NCI-H1930 (cell line): ENCODE data around the gene SBSN.
A peak's percentile ranks its signal among the peaks of the same experiment; 100 is the strongest.

Source experiments
- DNase-seq, 2 experiments: peaks; one replicate each; lab custom pipeline; 2025; lab: John Stamatoyannopoulos, UW

The SBSN gene

DNA sequence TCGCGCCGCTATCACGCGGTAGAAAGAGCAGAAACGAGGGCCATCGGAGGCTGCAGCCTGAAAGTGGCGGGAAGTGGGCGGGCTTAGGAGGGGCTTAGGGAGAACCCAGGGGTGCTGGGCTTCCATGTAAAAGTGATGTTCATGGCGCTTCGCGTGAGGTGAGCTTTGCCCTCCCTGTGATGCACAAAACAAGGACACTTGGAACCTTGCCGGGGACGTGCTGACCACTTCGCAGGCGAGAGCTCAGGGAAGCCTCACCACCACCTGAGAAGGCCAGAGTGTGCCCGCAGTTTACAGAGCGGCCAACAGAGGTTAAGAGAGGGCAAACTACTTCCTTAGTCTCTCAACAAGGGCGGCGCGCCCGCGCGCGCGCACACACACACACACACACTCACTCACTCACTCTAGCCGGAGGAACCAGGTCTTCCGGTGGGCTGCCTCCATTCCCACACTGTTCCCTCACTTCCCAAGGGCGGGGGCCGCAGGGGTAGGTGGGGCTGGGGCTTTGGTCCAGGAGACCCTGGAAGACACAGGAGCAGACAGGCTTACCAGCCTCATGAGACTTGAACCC is 5.8 kb upstream of the SBSN start:
- DNase-seq, result no peak

DNA sequence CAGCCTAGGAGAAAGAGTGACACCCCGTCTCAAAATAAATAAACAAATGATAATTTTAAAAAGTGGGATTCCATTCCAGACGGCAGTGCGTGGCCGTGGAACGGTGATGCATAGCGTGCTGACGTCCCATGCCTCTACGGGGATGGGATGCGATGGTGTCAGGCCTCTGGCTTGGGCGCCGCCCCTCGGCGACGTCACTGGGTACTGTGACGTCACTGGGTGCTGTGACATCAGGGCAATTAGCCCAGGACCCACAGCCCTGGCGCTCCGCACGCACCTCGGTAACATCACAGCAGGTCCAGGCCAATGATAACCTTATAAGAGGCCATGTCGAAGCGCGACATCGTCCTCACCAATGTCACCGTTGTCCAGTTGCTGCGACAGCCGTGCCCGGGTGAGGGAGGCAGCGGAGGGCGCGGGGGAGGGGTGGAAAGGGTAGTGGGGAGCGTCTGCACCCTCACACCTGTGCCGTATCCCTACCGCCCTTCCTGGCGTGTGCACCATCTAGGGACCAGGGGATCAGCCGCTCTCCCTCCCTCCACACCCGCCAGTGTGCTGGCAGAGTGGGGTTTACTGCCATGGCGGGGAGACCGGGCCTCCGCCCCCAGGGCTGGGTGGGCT is 5.2 kb upstream of the SBSN start, which contains the start of gene GAPDHS:
Gene GAPDHS (plus strand): TSS at position 256 of the 621 bp plus-strand sequence. CDS start 72 bp downstream, at position 328.
- DNase-seq, result no peak

DNA sequence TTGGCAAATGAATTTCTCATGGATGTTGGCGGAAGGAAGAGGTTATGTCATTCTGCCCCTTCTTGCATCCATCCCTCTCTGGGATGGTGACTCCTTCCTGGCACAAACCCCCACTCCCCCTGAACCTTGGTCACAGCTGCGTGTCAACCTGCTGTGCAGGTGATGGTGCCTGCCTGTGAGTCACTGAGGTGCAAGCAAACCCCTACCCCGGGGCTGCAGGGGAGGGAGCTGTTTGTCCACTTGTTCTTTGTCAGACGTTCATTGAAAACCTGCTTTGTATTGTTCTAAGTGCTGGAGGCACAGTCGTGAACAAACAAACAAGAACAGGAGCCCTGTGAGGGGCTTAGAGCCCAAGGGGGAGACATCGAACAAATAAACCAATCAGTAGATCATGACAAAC is 3.2 kb upstream of the SBSN start:
- no peak for DNase-seq

DNA sequence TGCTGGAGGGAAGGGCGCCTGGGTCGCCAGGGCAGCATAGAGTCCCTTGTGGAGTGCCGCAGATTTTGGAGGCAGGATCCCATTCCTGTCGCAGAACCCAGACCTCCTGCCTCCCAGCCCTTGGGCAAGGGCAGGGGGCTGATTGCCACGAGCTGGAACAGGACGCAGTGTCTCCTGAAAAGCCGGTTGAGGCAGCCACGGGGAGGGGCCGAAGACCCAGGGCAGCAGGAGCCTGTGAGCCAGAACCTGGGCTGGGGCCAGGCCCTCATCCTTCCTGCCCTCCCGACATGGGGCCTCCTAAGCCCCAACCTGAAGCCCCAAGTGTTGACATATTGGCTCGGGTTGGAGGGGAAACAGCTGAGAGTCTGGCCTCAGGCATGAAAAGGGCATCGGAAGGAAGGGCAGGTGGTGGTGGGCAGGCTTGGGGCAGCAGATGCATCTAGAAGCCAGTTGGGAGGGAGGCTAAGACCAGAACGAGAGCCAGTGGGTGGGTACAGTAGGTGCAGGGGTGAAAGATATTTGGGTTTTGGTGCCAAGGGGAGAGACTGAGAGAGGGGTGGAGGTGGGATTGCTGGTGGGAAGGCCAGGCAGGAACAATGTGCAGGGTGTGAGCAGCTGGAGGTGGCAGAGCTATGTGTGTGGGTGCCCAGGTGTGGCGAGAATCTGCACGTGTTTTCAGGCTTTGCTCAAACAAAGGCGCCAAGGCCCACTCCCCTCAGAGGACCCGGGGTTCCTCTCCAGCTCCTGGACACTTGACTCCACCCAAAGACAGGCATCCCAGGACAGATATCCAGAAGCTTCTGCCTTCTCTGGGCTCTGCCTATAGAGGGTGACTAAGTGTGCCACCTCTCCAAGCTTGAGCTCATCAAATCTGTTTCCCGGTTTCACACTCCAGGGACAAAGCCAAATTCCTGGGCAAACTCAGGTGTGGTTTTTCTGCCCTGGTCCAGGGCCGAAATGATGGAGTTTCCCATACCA is 1.4 kb upstream of the SBSN start:
- no peak for DNase-seq

DNA sequence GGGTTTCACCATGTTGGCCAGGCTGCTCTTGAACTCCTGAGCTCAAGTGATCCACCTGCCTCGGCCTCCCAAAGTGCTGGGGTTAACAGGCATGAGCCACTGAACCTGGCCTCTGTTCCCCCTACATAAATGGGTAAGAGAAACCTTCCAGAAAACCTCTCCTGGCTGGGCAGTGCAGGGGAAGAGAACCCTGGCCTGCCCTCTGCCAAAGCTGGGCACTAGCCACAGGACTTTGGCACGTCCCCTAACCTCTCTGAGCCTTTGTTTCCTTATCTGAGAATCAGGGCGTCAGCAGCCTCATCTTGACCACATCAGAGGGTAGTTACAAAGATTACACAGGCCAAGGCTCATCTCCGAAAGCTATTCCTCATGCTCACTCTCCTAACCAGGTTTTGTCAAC is 2.2 kb downstream of the SBSN start:
- DNase-seq, result no peak

DNA sequence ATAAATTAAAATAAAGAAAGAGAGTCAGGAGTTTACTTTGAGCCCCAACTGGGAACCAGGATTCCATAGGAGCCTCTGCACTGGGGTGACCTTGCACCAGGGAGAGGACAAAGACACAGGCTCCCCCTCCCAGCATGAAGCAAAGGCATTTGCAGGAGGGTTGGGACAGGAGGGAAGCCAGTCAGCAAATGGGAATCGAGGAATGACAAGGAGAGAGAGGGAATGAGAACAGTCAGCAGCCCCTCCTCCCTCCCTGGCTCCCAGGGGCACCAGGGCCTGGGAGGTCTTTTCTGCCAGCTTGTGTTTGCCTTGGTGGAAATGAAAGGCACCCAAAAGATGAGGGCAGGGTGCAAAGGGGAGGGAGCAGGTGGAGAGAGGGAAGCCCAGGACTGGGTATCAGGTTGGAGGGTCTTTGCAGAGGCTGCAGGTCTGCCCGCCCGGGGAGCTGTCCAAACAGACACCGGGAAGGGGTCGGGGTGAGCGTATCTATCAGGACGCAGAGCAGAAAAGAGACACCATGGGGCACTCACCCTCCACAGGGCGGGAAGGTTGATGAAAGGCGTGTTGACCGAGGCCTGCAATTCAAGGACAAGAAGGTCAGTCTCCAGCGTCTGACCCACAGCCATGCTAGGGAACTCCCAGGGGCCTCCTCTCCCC is 3.8 kb downstream of the SBSN start:
- DNase-seq, result no peak

DNA sequence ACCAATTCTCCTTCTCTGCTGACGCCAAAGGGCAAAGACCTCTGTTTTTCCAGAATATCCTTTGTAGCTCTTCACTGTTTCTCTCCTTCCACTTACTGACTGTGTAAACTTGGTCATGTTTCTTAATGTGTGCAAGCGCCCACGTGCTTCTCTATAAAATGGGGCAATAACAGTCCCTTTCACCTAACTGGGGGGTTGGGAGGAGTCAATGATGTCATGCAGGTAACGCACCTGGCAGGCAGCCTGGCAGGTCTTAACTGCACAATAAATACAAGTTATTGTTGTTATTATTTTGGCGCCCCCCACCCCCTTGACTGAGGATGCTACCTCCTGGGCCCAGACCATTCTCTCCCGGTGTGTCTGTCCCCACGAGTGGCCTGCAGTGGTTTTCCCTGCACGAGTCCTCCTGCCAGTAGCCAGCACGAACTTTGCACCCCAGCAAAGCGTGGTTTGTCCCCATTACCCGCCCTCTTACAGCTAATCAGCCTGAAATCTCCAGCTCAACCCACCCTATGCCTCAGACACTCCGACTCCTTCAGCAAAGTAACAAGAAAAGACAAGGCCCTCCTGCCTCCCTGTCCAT is 5.3 kb downstream of the SBSN start:
- DNase-seq, result no peak

DNA sequence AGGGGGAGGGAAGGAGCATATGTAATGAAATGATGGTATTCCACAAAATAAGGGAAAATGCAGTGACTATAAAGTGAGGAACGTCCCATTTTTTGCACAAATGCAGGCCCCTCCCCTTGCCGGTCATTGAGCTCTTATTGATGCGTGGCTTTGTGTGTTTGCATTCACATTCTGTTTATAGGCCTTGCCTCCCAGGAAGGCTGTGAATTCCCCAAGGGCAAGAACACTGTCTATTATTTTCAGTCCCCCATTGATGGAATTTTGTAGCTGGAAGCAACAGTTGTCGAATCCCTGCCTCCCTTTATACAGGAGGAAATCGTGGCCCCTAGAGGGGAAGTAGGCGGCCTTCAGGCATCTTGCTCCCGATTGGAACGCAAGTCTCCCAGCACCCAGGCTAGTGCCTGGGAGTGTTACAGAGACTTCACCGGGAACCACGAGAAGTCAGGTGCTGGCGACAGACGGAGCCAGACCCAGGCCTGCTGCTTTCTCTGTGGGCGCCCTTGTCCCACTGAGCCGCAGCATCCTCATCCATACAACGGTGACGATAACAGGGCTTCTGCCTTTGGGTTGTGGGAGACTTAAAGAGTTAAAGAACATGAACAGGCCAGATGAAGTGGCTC is 6.9 kb downstream of the SBSN start:
- no peak for DNase-seq

DNA sequence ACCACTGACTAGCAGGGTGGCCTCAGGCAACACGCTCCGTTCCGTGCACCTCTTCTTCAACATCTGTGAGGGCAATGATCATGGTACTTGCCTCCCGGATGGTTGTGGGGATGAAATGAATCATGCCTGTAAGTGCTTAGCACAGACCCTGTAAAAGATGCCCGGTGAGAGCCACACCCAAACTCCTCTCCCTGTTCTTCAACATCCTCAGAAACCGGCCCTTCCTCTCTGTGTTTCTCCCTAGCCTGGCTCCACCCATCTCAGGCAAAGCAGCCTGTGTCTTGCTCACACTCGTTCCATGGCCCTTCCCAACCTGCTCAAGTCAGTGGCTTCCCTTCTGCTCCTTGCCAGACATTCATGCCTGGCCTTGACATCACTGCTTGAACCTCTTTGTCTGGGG is 8.8 kb downstream of the SBSN start:
- DNase-seq, result no peak

DNA sequence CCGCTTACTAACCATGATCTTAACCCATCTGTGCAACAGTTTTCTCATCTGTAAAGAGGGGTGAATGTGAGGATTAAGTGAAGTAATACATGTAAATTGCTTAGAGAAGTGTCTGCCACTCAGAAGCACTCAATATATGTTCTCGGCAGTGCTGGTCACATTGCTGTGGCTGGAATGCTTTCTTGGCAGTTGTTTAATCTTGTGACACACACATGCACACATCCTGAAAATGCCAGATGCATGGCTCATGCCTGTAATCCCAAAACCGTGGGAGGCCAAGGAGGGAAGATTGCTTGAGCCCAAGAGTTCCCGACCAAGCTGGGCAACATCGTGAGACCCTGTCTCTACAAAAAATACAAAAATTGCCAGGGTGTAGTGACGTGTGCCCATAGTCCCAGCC is 9.8 kb downstream of the SBSN start:
- DNase-seq, result no peak

DNA sequence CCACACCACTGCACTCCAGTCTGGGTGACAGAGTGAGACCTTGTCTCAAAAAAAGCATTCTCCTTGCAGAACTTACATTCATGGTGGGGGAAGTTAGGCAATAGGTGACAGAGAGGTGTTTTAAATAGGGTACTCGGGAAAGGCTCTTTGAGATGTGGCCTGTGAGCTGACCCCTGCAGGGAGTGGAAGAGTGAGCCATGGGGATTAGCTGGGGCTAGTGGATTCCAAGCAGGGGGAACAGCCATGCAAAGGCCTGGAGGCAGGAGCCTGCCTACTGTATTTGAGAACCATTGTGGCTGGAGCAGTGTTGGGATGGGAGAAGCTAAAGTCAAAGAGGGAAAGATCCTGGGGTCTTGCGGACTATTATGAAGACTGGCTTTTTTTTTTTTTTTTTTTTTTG is 10.8 kb downstream of the SBSN start:
- DNase-seq, result no peak

DNA sequence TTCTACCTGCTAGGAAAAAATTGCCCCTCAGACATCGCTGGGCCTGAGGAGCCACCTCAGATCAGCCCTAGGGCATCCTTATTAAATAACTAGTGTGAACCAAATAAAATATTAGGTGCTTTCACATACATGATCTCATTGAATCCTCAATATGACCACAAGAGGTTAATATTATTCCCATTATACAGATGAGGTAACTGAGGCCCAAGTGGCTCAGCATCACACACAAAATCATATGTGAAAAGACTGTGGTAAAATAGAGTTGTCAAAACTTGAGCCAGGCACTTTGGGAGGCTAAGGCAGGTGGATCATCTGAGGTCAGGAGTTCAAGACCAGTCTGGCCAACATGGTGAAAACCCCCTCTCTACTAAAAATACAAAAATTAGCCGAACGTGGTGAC is 11.8 kb downstream of the SBSN start:
- no peak for DNase-seq

DNA sequence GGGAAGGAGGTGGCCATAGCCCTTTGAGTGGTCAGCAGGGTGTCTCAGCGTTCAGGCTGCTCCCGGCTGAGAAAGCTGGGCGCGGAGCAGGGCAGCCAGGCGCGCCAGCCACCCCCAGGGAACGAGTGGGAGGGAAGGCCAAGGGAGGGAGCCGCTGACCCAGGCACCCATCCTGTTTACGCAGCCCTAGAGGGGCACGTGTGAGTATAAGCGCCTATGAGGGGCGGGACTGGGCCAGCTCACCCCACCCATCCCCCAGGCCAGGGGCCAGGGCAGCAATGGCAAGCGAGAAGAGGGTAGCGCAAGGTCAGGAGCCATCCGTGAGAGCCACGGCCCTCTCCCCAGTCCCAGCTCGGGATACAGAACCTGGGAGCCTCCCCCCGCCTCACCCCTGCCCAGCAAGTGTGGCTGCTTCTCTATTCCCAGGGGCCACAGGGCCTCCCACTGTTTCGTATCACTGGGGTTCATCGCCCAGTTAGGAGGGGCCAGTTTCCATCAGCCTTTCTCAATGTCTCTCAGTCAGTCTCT is 13.8 kb downstream of the SBSN start:
- no peak for DNase-seq

DNA sequence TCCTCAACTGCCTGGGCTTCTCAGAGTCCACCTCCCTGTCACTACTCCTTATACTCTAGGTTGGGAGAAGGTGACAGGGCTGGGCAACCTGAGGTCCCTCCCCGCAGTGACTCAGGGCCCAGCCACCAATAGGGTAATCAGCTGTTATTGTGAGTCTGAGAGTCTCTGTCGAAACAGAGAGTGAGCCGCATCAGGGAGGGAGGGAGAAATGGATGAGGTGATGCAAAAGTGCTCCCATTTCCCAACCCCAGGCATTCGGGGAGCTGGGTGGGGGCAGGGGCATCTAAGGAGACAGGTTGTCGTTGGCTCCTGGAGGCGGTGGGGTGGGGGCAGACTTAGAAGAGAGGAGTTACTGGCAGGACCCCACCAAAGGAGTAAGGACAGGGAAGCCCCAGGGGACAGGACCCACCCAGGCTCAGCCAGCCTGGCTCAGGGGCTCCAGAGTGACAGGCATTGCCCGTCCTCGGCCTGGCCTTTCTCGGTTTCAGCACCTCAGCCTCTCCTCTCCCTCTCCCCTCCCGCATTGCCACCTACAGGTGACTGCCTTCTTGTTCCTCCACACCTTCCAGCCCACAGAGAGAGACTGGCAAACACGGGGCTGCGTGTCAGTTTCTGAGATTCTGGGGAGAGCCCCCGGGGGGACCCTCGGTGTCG is 14.4 kb downstream of the SBSN start, which contains the start of gene DMKN:
Gene DMKN (minus strand): TSS at position 22 of the 654 bp plus-strand sequence. CDS start 174 bp downstream, outside the sequence.
- no peak for DNase-seq

DNA sequence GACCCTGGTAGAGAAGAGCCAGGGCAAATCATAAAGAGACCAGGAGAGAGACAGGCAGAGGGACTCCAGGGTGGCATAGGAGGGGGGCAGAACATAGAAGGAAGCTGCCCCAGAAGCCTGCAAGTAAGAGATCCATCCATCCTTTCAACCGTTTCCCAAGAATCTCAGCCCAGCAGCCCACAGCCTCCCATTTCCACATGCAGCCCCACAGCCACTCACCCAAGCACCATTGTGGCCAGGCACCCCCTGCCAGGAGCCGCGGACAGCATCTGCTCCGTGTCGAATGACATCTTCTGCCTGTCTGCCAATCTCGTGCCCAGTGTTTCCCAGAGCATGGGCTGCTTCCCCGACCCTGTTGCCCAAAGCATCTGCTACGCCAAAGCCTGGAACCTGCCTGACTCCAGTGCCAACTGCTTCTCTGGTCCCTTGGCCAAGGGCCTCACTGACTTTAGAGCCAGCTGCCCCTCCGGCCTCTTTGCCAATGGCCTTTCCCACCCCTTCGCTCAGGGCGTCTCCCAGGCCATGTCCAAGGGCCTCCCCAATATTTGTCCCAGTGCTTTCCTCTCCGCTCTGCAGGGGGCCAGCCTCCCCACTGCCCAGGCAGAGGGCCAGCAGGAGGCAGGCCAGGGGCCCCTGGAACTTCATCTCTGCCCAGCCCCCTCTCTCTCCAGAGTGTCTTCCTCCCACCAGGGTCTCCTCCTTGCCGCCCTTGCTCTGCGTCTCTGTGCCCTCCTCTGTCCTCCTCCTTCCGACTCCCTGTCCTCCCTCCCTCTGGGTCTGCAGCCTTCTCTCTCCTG is 15.1 kb downstream of the SBSN start:
- no peak for DNase-seq

DNA sequence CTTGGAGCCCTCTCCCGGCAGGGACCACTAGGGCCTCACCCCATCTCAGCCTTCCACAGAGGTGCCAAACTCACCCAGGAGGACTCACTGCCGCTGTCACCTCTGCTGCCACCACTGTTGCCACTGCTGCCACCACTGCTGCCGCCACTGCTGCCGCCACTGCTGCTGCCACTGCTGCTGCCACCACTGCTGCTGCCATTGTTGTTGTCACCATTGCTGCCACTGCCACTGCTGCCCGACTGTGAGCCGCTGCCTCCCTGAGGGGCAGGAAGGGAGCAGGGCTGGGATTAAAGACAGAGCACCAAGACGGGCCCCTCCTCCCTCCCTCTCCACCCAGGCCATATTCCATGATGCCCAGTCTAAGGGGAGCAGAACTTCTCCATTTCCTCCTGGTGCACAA is 16.8 kb downstream of the SBSN start:
- no peak for DNase-seq

DNA sequence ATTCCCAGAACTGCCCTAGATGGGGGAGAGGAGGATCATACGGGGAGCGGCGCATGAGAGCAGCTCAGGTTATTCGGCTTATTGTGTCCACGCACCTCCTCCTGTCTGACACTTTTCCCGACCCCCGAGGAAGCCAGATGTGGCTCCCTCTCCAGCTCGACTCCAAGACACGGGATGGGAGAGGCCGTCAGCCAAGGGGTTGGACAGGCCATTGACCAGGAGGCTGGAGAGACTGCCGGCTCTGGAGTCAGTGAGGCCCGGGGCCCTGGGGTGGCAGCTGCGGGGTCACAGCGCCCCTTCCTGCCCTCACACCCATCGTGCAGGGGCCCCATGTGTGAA is 17.5 kb downstream of the SBSN start:
- DNase-seq, result no peak

DNA sequence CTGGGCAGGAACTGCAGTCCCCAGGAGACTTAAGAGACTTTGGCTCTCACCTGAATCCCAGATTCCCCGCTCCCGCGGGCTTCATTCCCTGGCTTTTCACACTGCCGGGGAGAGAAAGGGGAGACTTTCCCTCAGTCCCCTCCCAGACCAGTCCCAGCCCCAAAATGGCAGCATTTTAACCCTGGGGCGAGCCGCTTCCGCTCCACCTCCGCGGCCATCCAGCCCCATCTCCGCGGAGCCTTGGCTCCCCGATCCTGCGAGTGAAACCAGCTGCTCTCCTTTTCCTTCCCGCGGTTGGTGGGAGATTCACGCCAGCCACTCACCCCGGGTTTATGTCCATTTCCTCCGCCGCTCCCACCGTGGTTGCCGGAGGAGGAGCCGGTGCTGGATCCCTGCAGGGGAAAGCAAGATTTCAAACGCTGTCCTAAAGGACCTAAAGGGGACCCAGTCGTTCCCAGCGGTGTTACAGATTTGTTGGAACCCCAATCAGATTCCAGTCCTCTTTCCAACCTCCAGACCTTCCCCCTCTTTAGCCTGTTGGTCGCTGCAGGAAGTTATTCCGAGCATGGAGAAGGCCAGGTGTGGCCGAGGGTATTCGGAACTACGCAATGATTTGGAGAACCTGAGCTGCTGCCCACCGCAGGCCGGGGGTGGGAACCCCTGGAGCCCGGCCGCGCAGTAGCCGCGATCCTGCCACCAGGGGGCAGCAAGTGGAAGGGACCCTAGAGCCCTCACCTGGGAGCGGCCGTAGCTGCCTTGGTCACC is 18.1 kb downstream of the SBSN start:
- DNase-seq, result peak; percentile 57 to 81

DNA sequence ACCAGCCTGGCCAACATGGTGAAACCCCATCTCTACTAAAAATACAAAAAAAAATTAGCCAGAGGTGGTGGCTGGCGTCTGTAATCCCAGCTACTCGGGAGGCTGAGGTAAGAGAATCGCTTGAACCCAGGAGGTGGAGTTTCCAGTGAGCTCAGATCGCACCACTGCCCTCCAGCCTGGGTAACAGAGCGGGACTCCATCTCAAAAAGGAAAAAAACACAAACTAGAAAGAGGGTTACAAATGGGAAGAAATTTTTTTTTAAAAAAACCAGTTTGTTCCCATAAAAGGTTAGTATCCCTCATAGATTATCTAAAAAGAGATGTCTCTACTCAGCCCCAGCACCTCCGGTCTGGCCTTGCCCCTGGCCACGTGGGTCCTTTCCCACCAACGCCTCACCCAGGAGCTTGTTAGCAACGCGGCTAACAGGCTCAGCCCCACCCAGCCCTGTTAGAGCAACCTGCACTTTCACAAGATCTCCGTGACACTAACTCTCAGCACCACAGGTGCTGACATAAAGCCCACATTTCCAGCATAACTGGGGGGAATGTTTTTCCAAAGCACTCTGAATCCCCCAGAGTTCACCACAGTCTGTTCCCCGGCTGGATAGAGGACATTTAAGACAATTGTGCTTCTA is 19.0 kb downstream of the SBSN start:
- peak in 1 of 2 experiments; percentile 41 for DNase-seq
